ENCODE measurements around the gene KCNN1. TPM values are rescaled to one million over a fixed set of nuclear protein-coding genes. Genes with fewer than 3 reads are reported as not detected.
A peak's percentile ranks its signal among the peaks of the same experiment; 100 is the strongest.

KCNN1 gene
- total and polyA plus RNA-seq, 11 donors = 0.03 to 0.27 (median 0.07) TPM; not detected in 7

- no peak for DNase-seq
- WGBS, 4 donors = 6 to 14% (median 8%) methylated on average over 43 to 49 of the region's 49 CpGs
Measured at GRCh38 chr19:17948931-17949930, 17.7 kb upstream of the KCNN1 start.

GRCh38 chr19:17949956-17950309 lies 17.0 kb upstream of the KCNN1 start:
- TF ChIP-seq CTCF (IDR thresholded peaks at IDR 0.05) = no peak
- TF ChIP-seq POLR2A (IDR thresholded peaks at IDR 0.05) = no peak
- Histone ChIP-seq H3K4me3 (peak overlapping the region in 5 of 12 donors; percentile 4 to 26 (median 21)), H3K4me1 (peaks cover 6 to 55% (median 38%) of the 10 kb centered on the region in 12 donors), H3K27ac (no peak overlapping the region), H3K36me3 (no peaks in the 10 kb centered on the region), H3K9me3 (no peaks in the 10 kb centered on the region), H3K27me3 (peaks cover 33 to 70% (median 52%) of the 10 kb centered on the region in 9 donors)
- intact Hi-C loops (cut with DNase I) = loop anchor here in 4 of 10 donors (5.0 kb wide), 2 partner anchors 42 to 107 kb away; no protein-coding TSS in a partner anchor
- DNase-seq = no peak
- WGBS, 4 donors = 5 to 9% (median 7%) methylated on average over 10 to 11 of the region's 11 CpGs
- ATAC-seq = no peak

More at GRCh38 chr19:17948931-17949930, 17.7 kb upstream of the KCNN1 start:
- Histone ChIP-seq H3K9me3 (no peaks in the 10 kb centered on the region), H3K27ac (no peak overlapping the region), H3K4me1 (peaks cover 6 to 55% (median 38%) of the 10 kb centered on the region in 12 donors), H3K4me3 (peak overlapping the region in 8 of 12 donors; percentile 65 to 87 (median 82)), H3K36me3 (peaks cover 0 to 2% (median 0%) of the 10 kb centered on the region in 9 donors), H3K27me3 (peaks cover 33 to 63% (median 47%) of the 10 kb centered on the region in 9 donors)
- intact Hi-C loops (cut with DNase I) = loop anchor here in 3 of 10 donors (5.0 kb wide), 1 partner anchor 108 kb away; no protein-coding TSS in a partner anchor
- TF ChIP-seq CTCF (IDR thresholded peaks at IDR 0.05) = no peak
- TF ChIP-seq POLR2A (IDR thresholded peaks at IDR 0.05) = no peak
- no peak for ATAC-seq

GRCh38 chr19:17950310-17951156 lies 16.4 kb upstream of the KCNN1 start:
- no peak overlapping the region for H3K27ac ChIP-seq
- peak overlapping the region in 6 of 12 donors; percentile 4 to 26 (median 21) for H3K4me3 ChIP-seq
- WGBS, 4 donors = 0 to 1% (median 1%) methylated on average over 43 to 48 of the region's 48 CpGs
- no peaks in the 10 kb centered on the region for H3K9me3 ChIP-seq
- intact Hi-C loops (cut with DNase I) = loop anchor here in 1 of 10 donors (5.0 kb wide), 1 partner anchor 42 kb away; no protein-coding TSS in a partner anchor
- ATAC-seq (no peak), DNase-seq (no peak)
- H3K36me3 ChIP-seq = no peaks in the 10 kb centered on the region
- H3K27me3 ChIP-seq = peaks cover 33 to 74% (median 57%) of the 10 kb centered on the region in 9 donors
- TF ChIP-seq CTCF (IDR thresholded peaks at IDR 0.05) = no peak
- H3K4me1 ChIP-seq = peaks cover 6 to 55% (median 38%) of the 10 kb centered on the region in 12 donors
